Activated T-cell treated with anti-CD3 and anti-CD28 coated beads for 48 hours (primary cell): ENCODE results near the gene HS6ST1.

Experiments
- DNase-seq: peaks from one replicate; pipeline ENCODE4 v3.0.0-alpha.2; 2020; ENCODE audit warnings: low read depth

The HS6ST1 gene

GRCh38 chr2:128282246-128282975 is 36.3 kb downstream of the HS6ST1 start:
- no peak for DNase-seq

GRCh38 chr2:128281852-128282245 is 36.8 kb downstream of the HS6ST1 start:
- DNase-seq: no peak

GRCh38 chr2:128280901-128281321 is 37.8 kb downstream of the HS6ST1 start:
- DNase-seq: no peak

GRCh38 chr2:128280158-128280871 is 38.4 kb downstream of the HS6ST1 start:
- no peak for DNase-seq

GRCh38 chr2:128279786-128280157 is 38.9 kb downstream of the HS6ST1 start:
- no peak for DNase-seq

GRCh38 chr2:128279009-128279408 is 39.7 kb downstream of the HS6ST1 start:
- DNase-seq: no peak

- no peak for DNase-seq
Observed at GRCh38 chr2:128277961-128278681, 40.5 kb downstream of the HS6ST1 start.

- DNase-seq: no peak
Observed at GRCh38 chr2:128276878-128277675, 41.6 kb downstream of the HS6ST1 start.

GRCh38 chr2:128275498-128276045 is 43.1 kb downstream of the HS6ST1 start:
- no peak for DNase-seq

- no peak for DNase-seq
Observed at GRCh38 chr2:128274218-128274617, 44.5 kb downstream of the HS6ST1 start.

- no peak for DNase-seq
Observed at GRCh38 chr2:128273469-128274081, 45.1 kb downstream of the HS6ST1 start.

GRCh38 chr2:128272601-128273468 is 45.8 kb downstream of the HS6ST1 start:
- no peak for DNase-seq

- no peak for DNase-seq
Observed at GRCh38 chr2:128271911-128272600, 46.6 kb downstream of the HS6ST1 start.

GRCh38 chr2:128271597-128271910 is 47.1 kb downstream of the HS6ST1 start:
- no peak for DNase-seq

- no peak for DNase-seq
Observed at GRCh38 chr2:128270672-128271596, 47.7 kb downstream of the HS6ST1 start.

- no peak for DNase-seq
Observed at GRCh38 chr2:128269990-128270671, 48.5 kb downstream of the HS6ST1 start.

GRCh38 chr2:128269063-128269989 is 49.3 kb downstream of the HS6ST1 start:
- DNase-seq: no peak
